Measurements from ENCODE around the gene OPTC.
"Not testable (repeated sequence)": the region's sequence is repeated elsewhere in the genome, so short reads cannot be mapped to it uniquely, and the experiment has no call there.

Gene OPTC

GRCh38 chr1:203493901-203494300 is at the start of gene OPTC:
OPTC (plus strand) TSS chr1:203494153; CDS start chr1:203496006, 1,853 bp downstream.
- no peak for DNase-seq (ENCODE audit: low read depth)

GRCh38 chr1:203444171-203444576 is 49.8 kb upstream of the OPTC start:
- DNase-seq (ENCODE audit: low read depth), result no peak

- DNase-seq (ENCODE audit: low read depth), result no peak
Measured at GRCh38 chr1:203447151-203447550, 46.8 kb upstream of the OPTC start.

GRCh38 chr1:203447598-203447997 is 46.4 kb upstream of the OPTC start:
- DNase-seq (ENCODE audit: low read depth), result not testable (repeated sequence)

GRCh38 chr1:203448521-203449061 is 45.4 kb upstream of the OPTC start:
- no peak for DNase-seq (ENCODE audit: low read depth)

GRCh38 chr1:203450001-203450400 is 44.0 kb upstream of the OPTC start:
- DNase-seq (ENCODE audit: low read depth), result no peak

GRCh38 chr1:203450479-203451149 is 43.3 kb upstream of the OPTC start:
- DNase-seq (ENCODE audit: low read depth), result no peak

- DNase-seq (ENCODE audit: low read depth), result no peak
Measured at GRCh38 chr1:203451836-203452784, 41.8 kb upstream of the OPTC start.

GRCh38 chr1:203453016-203453415 is 40.9 kb upstream of the OPTC start:
- no peak for DNase-seq (ENCODE audit: low read depth)

- DNase-seq (ENCODE audit: low read depth), result no peak
Measured at GRCh38 chr1:203453616-203454015, 40.3 kb upstream of the OPTC start.

- DNase-seq (ENCODE audit: low read depth), result no peak
Measured at GRCh38 chr1:203454986-203455471, 38.9 kb upstream of the OPTC start.

- no peak for DNase-seq (ENCODE audit: low read depth)
Measured at GRCh38 chr1:203455706-203456105, 38.2 kb upstream of the OPTC start.

- no peak for DNase-seq (ENCODE audit: low read depth)
Measured at GRCh38 chr1:203456577-203456976, 37.4 kb upstream of the OPTC start.

- no peak for DNase-seq (ENCODE audit: low read depth)
Measured at GRCh38 chr1:203458078-203458477, 35.9 kb upstream of the OPTC start.

GRCh38 chr1:203459671-203460201 is 34.2 kb upstream of the OPTC start:
- no peak for DNase-seq (ENCODE audit: low read depth)

- DNase-seq (ENCODE audit: low read depth), result no peak
Measured at GRCh38 chr1:203461717-203462116, 32.2 kb upstream of the OPTC start.

GRCh38 chr1:203462143-203462542 is 31.8 kb upstream of the OPTC start:
- no peak for DNase-seq (ENCODE audit: low read depth)

- DNase-seq (ENCODE audit: low read depth), result no peak
Measured at GRCh38 chr1:203462878-203463277, 31.1 kb upstream of the OPTC start.

- no peak for DNase-seq (ENCODE audit: low read depth)
Measured at GRCh38 chr1:203463469-203464062, 30.4 kb upstream of the OPTC start.

GRCh38 chr1:203464226-203464625 is 29.7 kb upstream of the OPTC start:
- DNase-seq (ENCODE audit: low read depth), result no peak

- no peak for DNase-seq (ENCODE audit: low read depth)
Measured at GRCh38 chr1:203464743-203465142, 29.2 kb upstream of the OPTC start.

GRCh38 chr1:203465146-203465798 is 28.7 kb upstream of the OPTC start:
- no peak for DNase-seq (ENCODE audit: low read depth)
